Epithelial cell of proximal tubule (primary cell): ENCODE measurements around the gene ABCB8. TPM values are rescaled to one million over a fixed set of nuclear protein-coding genes. Genes with fewer than 3 reads are reported as not detected.

ENCODE experiments used
- DNase-seq: peaks from one replicate; pipeline ENCODE4 v3.0.0-alpha.2; 2011; ENCODE audit warnings: low read depth
- H3K4me3 ChIP-seq: 2 replicates; pipeline ENCODE4 v1.5.1; 2011; ENCODE audit warnings: low read depth, mild to moderate bottlenecking, low read length
- CTCF ChIP-seq: conservative IDR thresholded peaks from 2 replicates; pipeline ENCODE4 v1.5.1; 2012; ENCODE audit warnings: low read depth, mild to moderate bottlenecking, low read length
- total RNA-seq: library from RNA; depleted of rRNA; stranded (reverse); fragments of >200 nt; gene quantifications from 2 replicates; pipeline ENCODE4 v1.2.3, GENCODE V29; 2015

ABCB8 gene
- total RNA-seq, 1 donor from 2014 or later, result 31.8 TPM

GRCh38 chr7:150992833-150993302 is 35.4 kb upstream of the ABCB8 start:
- no peak for DNase-seq
- TF ChIP-seq CTCF, result no peak
- H3K4me3 ChIP-seq, result no peak overlapping the region

- DNase-seq, result no peak
- no peak overlapping the region for H3K4me3 ChIP-seq
- no peak for TF ChIP-seq CTCF
Measured at GRCh38 chr7:150993511-150993910, 34.7 kb upstream of the ABCB8 start.

- no peak for TF ChIP-seq CTCF
- no peak for DNase-seq
Measured at GRCh38 chr7:150994141-150994837, 34.0 kb upstream of the ABCB8 start.

GRCh38 chr7:150994838-150995510 is 33.3 kb upstream of the ABCB8 start:
- TF ChIP-seq CTCF, result no peak
- H3K4me3 ChIP-seq, result no peak overlapping the region
- no peak for DNase-seq

More at GRCh38 chr7:150994141-150994837, 34.0 kb upstream of the ABCB8 start:
- no peak overlapping the region for H3K4me3 ChIP-seq

- no peak overlapping the region for H3K4me3 ChIP-seq
- TF ChIP-seq CTCF, result no peak
- DNase-seq, result no peak
Measured at GRCh38 chr7:150996376-150997074, 31.7 kb upstream of the ABCB8 start.

GRCh38 chr7:150997075-150997511 is 31.2 kb upstream of the ABCB8 start:
- DNase-seq, result no peak
- no peak for TF ChIP-seq CTCF

More at GRCh38 chr7:150997075-150997511, 31.2 kb upstream of the ABCB8 start:
- H3K4me3 ChIP-seq, result no peak overlapping the region
